Epithelial cell of proximal tubule (primary cell): Measurements from ENCODE around the gene STRBP. TPM values are rescaled to one million over a fixed set of nuclear protein-coding genes. Genes with fewer than 3 reads are reported as not detected.
"Not testable (repeated sequence)": the region's sequence is repeated elsewhere in the genome, so short reads cannot be mapped to it uniquely, and the experiment has no call there.

Source experiments
- DNase-seq: peaks from one replicate; pipeline ENCODE4 v3.0.0-alpha.2; 2011; ENCODE audit warnings: low read depth
- H3K4me3 ChIP-seq: 2 replicates; pipeline ENCODE4 v1.5.1; 2011; ENCODE audit warnings: low read depth, mild to moderate bottlenecking, low read length
- total RNA-seq: library from RNA; depleted of rRNA; stranded (reverse); fragments of >200 nt; gene quantifications from 2 replicates; pipeline ENCODE4 v1.2.3, GENCODE V29; 2015
- TF ChIP-seq, protein P1 (sequence below): conservative IDR thresholded peaks from 2 replicates; pipeline ENCODE4 v1.5.1; 2012; ENCODE audit warnings: low read depth, mild to moderate bottlenecking, low read length

STRBP gene
- total RNA-seq, 1 donor from 2014 or later: 18.2 TPM

DNA sequence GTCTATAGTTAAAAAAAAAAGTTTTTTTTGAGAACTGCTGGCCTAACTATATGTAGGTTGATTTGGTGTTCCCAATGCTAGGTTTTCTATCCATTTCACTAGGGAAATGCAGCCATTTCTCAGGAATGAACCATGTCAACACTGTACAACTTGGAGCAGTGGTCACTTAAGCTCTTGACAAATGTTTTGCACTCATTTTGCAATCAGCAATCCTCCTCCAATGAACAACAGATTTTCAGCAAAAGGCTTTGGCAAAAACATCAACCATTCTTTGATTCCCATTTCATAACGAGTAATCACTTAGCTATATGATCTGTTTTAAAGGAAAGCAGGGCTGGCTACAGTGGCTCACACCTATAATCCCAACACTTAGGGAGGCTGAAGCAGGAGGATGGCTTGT, 17.9 kb downstream of the STRBP start:
- H3K4me3 ChIP-seq: no peak overlapping the region
- TF ChIP-seq, protein P1, sequence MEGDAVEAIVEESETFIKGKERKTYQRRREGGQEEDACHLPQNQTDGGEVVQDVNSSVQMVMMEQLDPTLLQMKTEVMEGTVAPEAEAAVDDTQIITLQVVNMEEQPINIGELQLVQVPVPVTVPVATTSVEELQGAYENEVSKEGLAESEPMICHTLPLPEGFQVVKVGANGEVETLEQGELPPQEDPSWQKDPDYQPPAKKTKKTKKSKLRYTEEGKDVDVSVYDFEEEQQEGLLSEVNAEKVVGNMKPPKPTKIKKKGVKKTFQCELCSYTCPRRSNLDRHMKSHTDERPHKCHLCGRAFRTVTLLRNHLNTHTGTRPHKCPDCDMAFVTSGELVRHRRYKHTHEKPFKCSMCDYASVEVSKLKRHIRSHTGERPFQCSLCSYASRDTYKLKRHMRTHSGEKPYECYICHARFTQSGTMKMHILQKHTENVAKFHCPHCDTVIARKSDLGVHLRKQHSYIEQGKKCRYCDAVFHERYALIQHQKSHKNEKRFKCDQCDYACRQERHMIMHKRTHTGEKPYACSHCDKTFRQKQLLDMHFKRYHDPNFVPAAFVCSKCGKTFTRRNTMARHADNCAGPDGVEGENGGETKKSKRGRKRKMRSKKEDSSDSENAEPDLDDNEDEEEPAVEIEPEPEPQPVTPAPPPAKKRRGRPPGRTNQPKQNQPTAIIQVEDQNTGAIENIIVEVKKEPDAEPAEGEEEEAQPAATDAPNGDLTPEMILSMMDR: no peak
- no peak for DNase-seq

DNA sequence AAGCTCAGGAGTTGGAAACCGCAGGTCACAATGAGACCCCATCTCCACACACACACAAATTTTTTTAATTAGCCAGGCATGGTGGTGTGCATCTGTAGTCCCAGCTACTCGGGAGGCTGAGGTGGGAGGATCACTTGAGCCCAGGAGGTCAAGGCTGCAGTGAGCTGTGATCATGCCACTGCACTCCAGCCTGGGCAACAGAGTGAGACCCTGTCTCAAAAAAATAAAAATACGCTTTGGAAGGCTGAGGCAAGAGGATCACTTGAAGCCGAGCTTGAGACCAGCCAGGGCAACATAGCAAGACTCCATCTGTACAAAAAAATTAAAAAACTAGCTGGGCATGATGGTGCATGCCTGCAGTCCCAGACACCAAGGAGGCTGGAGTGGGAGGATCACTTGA, 19.2 kb downstream of the STRBP start:
- DNase-seq, H3K4me3 ChIP-seq: not testable (repeated sequence)

- TF ChIP-seq, protein P1: no peak
- no peak for DNase-seq
- no peak overlapping the region for H3K4me3 ChIP-seq
Measured at GRCh38 chr9:123248630-123249029, 19.8 kb downstream of the STRBP start.

DNA sequence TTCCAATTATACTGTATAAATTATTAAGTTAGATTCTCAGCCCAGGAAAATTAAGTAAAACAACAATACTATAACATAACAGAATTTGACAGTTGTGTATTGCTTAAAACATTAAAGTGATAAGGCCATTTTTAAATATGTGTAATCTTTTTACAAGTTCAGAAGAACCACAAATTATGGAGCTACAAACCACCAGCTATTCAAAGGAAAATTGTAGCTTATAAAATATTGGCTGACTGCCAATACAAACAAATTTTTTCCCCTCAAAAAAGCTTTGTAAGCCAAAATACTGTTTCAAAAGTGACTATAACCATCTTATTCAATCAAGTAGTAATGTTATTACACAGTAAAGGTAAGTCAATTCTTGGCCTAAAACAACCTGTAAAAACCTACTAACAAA, 21.9 kb downstream of the STRBP start:
- TF ChIP-seq, protein P1: no peak
- H3K4me3 ChIP-seq: no peak overlapping the region
- no peak for DNase-seq

DNA sequence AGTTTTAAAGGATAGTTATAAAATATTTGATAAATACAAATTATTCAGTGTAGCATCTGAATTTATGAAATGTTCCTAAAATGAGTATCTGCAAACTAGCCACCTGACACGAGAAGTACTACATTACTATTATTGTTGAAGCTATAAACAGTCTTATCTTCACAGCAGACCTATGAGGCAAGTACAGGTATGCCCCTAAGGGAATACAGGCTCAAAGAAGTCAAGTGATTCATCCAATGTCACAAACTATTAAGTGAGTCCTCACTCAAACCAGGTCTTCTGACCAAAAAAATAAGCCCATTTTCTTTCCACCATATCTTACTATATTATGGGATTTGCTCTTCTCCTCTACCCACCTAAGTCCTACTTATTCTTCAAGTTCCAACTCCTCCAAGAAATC, 28.7 kb downstream of the STRBP start:
- H3K4me3 ChIP-seq: no peak overlapping the region
- no peak for DNase-seq
- TF ChIP-seq, protein P1: no peak

DNA sequence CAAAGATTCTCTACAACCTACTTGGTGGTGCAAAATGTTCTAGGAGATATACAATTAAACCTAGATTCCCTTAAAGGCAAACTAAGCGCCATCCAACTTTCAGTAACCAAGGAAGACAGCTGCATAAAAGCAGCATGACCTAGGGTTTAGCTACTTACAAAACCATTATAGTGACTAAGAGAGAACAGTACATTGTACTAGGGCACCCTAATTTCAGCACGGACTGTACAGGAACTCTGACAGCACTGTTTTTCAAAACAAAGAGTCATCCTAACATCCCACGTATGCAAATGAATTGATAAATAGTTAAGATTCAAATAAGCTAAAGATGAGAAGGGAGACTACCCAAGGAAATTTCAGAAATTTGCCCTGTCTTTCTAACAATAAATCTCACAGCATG, 30.0 kb downstream of the STRBP start:
- H3K4me3 ChIP-seq: no peak overlapping the region
- TF ChIP-seq, protein P1: no peak
- DNase-seq: no peak

- TF ChIP-seq, protein P1: no peak
- H3K4me3 ChIP-seq: no peak overlapping the region
- no peak for DNase-seq
Measured at GRCh38 chr9:123237220-123237619, 31.2 kb downstream of the STRBP start.

DNA sequence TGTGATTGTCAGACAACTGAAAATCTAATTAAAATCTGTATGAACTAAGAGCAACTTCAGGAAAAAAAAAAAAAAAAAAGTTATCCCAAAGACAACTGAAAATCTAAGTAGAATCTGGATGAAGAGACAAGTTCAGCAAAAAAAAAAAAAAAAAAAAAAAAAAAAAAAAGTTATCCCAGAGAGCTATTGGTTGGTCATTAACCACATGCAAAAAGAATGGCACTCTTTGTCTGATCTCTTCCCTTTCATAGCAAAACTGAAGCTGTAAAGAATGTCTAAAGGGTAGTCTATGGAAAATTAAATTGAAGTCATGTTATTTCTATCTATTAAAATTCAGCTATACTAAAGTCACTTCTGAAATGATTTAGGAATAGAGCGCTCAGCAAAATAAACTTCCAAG, 32.9 kb downstream of the STRBP start:
- DNase-seq: no peak
- TF ChIP-seq, protein P1: no peak

More for the DNA sequence above, 32.9 kb downstream of the STRBP start:
- no peak overlapping the region for H3K4me3 ChIP-seq
